ENCODE data around the gene BAIAP2L2.

Gene BAIAP2L2

DNA sequence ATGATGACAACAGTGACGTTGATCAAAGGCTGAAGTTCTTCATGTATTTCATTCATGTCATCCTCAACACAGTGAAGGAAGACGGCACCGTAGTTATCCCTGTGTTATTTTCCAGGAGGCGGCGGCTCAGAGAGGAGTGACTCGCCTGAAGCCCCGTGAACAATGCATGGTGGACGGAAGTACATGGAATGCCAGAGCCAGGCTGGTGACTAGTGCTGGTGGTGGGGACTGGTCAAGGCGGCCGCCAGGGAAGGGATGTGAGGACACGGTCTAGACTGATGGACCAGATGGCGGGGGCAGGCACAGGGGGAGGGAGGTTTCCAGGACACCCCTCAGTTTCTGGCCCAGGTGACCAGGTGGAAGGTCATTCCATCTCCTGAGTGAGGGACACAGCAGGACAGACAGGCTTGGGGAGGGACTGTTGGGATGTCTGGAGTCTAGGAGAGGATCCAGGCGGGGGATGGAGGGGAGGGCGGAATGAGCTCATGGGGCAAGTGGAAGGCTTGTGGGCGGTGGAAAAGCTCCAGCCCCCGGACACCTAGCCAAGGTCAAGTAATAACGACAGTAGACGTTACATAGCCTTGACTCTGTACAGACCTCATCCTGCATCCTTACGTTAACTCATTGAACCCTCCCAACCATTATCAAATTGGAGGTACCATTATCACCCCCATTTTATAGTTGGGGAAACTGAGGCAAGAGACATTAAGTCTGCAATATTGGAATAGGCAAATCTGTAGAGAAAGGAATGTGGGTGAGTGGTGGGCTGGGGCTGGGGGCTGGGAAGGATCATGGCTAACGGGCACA lies 69.3 kb downstream of the BAIAP2L2 start:
- no peak for ATAC-seq
- TF ChIP-seq ZNF565 (CRISPR knock-in tag; conservative IDR thresholded peaks at IDR 0.05; ENCODE audit: low read depth) (no peak), ARNTL (CRISPR knock-in tag; IDR thresholded peaks at IDR 0.05; ENCODE audit: borderline replicate concordance, low read depth) (no peak), ZFP30 (CRISPR knock-in tag; IDR thresholded peaks at IDR 0.05) (no peak), OSR1 (CRISPR knock-in tag; IDR thresholded peaks at IDR 0.05) (no peak), TCF4 (CRISPR knock-in tag; IDR thresholded peaks at IDR 0.05; ENCODE audit: borderline replicate concordance) (no peak), RARB (CRISPR knock-in tag; IDR thresholded peaks at IDR 0.05) (no peak), GLIS3 (CRISPR knock-in tag; IDR thresholded peaks at IDR 0.05) (no peak), SNAI2 (CRISPR knock-in tag; IDR thresholded peaks at IDR 0.05) (no peak), ZNF70 (CRISPR knock-in tag; IDR thresholded peaks at IDR 0.05) (no peak), ZC3H10 (CRISPR knock-in tag; IDR thresholded peaks at IDR 0.05) (no peak), ZFP3 (CRISPR knock-in tag; IDR thresholded peaks at IDR 0.05) (no peak), ZNF8 (CRISPR knock-in tag; IDR thresholded peaks at IDR 0.05) (no peak)
- TF ChIP-seq, protein P1, sequence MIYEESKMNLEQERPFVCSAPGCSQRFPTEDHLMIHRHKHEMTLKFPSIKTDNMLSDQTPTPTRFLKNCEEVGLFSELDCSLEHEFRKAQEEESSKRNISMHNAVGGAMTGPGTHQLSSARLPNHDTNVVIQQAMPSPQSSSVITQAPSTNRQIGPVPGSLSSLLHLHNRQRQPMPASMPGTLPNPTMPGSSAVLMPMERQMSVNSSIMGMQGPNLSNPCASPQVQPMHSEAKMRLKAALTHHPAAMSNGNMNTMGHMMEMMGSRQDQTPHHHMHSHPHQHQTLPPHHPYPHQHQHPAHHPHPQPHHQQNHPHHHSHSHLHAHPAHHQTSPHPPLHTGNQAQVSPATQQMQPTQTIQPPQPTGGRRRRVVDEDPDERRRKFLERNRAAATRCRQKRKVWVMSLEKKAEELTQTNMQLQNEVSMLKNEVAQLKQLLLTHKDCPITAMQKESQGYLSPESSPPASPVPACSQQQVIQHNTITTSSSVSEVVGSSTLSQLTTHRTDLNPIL (CRISPR knock-in tag; IDR thresholded peaks at IDR 0.05; ENCODE audit: low read depth), result no peak
- TF ChIP-seq, protein P2, sequence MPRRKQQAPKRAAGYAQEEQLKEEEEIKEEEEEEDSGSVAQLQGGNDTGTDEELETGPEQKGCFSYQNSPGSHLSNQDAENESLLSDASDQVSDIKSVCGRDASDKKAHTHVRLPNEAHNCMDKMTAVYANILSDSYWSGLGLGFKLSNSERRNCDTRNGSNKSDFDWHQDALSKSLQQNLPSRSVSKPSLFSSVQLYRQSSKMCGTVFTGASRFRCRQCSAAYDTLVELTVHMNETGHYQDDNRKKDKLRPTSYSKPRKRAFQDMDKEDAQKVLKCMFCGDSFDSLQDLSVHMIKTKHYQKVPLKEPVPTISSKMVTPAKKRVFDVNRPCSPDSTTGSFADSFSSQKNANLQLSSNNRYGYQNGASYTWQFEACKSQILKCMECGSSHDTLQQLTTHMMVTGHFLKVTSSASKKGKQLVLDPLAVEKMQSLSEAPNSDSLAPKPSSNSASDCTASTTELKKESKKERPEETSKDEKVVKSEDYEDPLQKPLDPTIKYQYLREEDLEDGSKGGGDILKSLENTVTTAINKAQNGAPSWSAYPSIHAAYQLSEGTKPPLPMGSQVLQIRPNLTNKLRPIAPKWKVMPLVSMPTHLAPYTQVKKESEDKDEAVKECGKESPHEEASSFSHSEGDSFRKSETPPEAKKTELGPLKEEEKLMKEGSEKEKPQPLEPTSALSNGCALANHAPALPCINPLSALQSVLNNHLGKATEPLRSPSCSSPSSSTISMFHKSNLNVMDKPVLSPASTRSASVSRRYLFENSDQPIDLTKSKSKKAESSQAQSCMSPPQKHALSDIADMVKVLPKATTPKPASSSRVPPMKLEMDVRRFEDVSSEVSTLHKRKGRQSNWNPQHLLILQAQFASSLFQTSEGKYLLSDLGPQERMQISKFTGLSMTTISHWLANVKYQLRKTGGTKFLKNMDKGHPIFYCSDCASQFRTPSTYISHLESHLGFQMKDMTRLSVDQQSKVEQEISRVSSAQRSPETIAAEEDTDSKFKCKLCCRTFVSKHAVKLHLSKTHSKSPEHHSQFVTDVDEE (CRISPR knock-in tag; IDR thresholded peaks at IDR 0.05), result no peak
- TF ChIP-seq, protein P3, sequence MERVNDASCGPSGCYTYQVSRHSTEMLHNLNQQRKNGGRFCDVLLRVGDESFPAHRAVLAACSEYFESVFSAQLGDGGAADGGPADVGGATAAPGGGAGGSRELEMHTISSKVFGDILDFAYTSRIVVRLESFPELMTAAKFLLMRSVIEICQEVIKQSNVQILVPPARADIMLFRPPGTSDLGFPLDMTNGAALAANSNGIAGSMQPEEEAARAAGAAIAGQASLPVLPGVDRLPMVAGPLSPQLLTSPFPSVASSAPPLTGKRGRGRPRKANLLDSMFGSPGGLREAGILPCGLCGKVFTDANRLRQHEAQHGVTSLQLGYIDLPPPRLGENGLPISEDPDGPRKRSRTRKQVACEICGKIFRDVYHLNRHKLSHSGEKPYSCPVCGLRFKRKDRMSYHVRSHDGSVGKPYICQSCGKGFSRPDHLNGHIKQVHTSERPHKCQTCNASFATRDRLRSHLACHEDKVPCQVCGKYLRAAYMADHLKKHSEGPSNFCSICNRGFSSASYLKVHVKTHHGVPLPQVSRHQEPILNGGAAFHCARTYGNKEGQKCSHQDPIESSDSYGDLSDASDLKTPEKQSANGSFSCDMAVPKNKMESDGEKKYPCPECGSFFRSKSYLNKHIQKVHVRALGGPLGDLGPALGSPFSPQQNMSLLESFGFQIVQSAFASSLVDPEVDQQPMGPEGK (CRISPR knock-in tag; IDR thresholded peaks at IDR 0.05; ENCODE audit: borderline replicate concordance), result no peak

DNA sequence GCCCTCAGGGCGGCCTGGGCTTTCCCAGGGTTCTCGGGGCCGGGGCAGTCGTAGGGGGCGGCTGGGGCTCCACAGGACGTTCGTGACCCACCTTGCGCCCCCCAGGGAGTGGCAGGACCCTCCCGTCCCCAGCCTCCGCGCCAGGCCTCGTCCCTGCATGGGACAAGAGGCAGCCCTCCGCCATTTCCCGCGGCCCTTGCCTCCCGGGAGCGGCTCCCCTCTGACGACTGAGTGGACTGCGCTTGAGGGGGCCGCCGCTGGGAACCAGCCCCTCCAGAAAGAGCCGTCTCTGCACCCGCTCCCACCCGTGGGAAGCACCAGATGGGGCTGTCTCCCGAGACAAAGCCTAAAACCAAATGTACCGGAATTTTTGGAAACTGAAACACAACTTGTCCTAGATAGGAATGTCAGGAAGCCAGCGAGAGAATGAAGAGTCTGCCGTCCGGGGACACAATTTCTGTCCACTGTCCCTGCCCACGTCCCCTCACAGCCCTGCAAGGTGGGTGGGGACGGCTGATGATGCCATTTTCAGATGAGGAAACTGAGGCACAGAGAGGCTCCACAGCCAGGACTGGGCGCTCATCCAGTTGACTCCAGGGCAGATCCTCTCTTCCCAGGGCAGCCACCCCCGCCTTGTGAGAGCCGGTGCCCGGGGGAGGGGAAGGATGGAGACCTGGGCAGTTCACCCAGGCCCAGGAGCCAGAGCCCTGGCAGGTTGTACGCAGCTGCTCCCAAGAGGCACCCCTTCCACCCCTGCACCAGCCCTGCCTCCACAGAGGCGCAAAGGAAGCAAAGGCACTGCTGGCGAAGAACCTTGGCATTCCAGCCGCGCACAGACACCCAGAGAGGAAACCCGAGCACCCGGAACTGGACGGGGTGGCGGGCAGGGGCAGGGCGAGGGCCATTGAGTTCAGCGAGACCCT lies 71.3 kb downstream of the BAIAP2L2 start:
- TF ChIP-seq ZNF8 (CRISPR knock-in tag; IDR thresholded peaks at IDR 0.05) (no peak), SNAI2 (CRISPR knock-in tag; IDR thresholded peaks at IDR 0.05) (no peak), CSDC2 (CRISPR knock-in tag; IDR thresholded peaks at IDR 0.05) (no peak), PPARA (CRISPR knock-in tag; IDR thresholded peaks at IDR 0.05; ENCODE audit: borderline replicate concordance) (no peak), BACH2 (CRISPR knock-in tag; IDR thresholded peaks at IDR 0.05; ENCODE audit: borderline replicate concordance) (no peak), ESRRG (CRISPR knock-in tag; IDR thresholded peaks at IDR 0.05) (no peak), OSR1 (CRISPR knock-in tag; IDR thresholded peaks at IDR 0.05) (no peak), ZFP3 (CRISPR knock-in tag; IDR thresholded peaks at IDR 0.05) (no peak), ZNF70 (CRISPR knock-in tag; IDR thresholded peaks at IDR 0.05) (no peak), ZFP30 (CRISPR knock-in tag; IDR thresholded peaks at IDR 0.05) (no peak)
- TF ChIP-seq, protein P4, sequence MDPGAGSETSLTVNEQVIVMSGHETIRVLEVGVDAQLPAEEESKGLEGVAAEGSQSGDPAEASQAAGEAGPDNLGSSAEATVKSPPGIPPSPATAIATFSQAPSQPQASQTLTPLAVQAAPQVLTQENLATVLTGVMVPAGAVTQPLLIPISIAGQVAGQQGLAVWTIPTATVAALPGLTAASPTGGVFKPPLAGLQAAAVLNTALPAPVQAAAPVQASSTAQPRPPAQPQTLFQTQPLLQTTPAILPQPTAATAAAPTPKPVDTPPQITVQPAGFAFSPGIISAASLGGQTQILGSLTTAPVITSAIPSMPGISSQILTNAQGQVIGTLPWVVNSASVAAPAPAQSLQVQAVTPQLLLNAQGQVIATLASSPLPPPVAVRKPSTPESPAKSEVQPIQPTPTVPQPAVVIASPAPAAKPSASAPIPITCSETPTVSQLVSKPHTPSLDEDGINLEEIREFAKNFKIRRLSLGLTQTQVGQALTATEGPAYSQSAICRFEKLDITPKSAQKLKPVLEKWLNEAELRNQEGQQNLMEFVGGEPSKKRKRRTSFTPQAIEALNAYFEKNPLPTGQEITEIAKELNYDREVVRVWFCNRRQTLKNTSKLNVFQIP (CRISPR knock-in tag; IDR thresholded peaks at IDR 0.05; ENCODE audit: borderline replicate concordance, low read depth), result no peak
- TF ChIP-seq, protein P5, sequence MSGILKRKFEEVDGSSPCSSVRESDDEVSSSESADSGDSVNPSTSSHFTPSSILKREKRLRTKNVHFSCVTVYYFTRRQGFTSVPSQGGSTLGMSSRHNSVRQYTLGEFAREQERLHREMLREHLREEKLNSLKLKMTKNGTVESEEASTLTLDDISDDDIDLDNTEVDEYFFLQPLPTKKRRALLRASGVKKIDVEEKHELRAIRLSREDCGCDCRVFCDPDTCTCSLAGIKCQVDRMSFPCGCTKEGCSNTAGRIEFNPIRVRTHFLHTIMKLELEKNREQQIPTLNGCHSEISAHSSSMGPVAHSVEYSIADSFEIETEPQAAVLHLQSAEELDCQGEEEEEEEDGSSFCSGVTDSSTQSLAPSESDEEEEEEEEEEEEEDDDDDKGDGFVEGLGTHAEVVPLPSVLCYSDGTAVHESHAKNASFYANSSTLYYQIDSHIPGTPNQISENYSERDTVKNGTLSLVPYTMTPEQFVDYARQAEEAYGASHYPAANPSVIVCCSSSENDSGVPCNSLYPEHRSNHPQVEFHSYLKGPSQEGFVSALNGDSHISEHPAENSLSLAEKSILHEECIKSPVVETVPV (CRISPR knock-in tag; IDR thresholded peaks at IDR 0.05), result no peak
- ATAC-seq, result no peak

All from SK-N-SH treated with all-trans-retinoic acid at 6 μM for 48 hours (cell line).